HepG2 (cell line): ENCODE data around the gene PDE3B. TPM values are rescaled to one million over a fixed set of nuclear protein-coding genes. Genes with fewer than 3 reads are reported as not detected.

ENCODE experiments used
- FOXA1 ChIP-seq, 2 experiments: fragments of 450-650 bp in 1 of 2; sonication (generic) in 1 of 2; formaldehyde crosslinking in 1 of 2; IDR thresholded peaks; 2 replicates each; pipeline versions ENCODE4 v1.4.0 to v1.6.1; 2016 to 2020; ENCODE audit warnings: missing genetic modification reagents in 1 of 2
- MAF1 ChIP-seq: sonication (generic); formaldehyde crosslinking; IDR thresholded peaks from 2 replicates; pipeline ENCODE4 v1.5.0; 2020; ENCODE audit warnings: missing genetic modification reagents, borderline replicate concordance
- MZF1 ChIP-seq: sonication (generic); formaldehyde crosslinking; IDR thresholded peaks from 2 replicates; pipeline ENCODE4 v1.8.1; 2023; ENCODE audit warnings: mild to moderate bottlenecking, missing genetic modification reagents, borderline replicate concordance
- SOX13 ChIP-seq, 3 experiments: fragments of 450-650 bp in 1 of 3; sonication (generic) in 1 of 3; formaldehyde crosslinking in 1 of 3; IDR thresholded peaks in 2 of 3; conservative IDR thresholded peaks in 1 of 3; 2 replicates each; pipeline versions ENCODE4 v1.5.0 to v1.6.1; 2016 to 2020; ENCODE audit warnings: antibody characterized with exemption in 1 of 3, mild to moderate bottlenecking in 1 of 3, missing compliant biosample characterization in 1 of 3, missing genetic modification reagents in 1 of 3, moderate library complexity in 1 of 3
- ZNF383 ChIP-seq: sonication (generic); formaldehyde crosslinking; IDR thresholded peaks from 2 replicates; pipeline ENCODE4 v1.4.0; 2020; ENCODE audit warnings: missing genetic modification reagents, mild to moderate bottlenecking, borderline replicate concordance
- ZNF484 ChIP-seq: sonication (generic); formaldehyde crosslinking; IDR thresholded peaks from 2 replicates; pipeline ENCODE4 v1.5.1; 2020; ENCODE audit warnings: mild to moderate bottlenecking, low read depth, missing genetic modification reagents, borderline replicate concordance
- ZNF550 ChIP-seq: sonication (generic); formaldehyde crosslinking; IDR thresholded peaks from 2 replicates; pipeline ENCODE4 v1.4.0; 2020; ENCODE audit warnings: mild to moderate bottlenecking, missing genetic modification reagents, borderline replicate concordance
- ZNF589 ChIP-seq: sonication (generic); formaldehyde crosslinking; conservative IDR thresholded peaks from 2 replicates; pipeline ENCODE4 v1.8.0; 2022; ENCODE audit warnings: mild to moderate bottlenecking, moderate library complexity, missing genetic modification reagents
- polyA plus RNA-seq, 8 experiments: library from polyadenylated mRNA; depleted of rRNA in 3 of 8; stranded (reverse) in 7 of 8; unstranded in 1 of 8; fragments of >200 nt; fragmentation: Illumina TruSeq in 4 of 8; extraction: Trizol in 4 of 8; gene quantifications; 2 replicates each; pipeline versions ENCODE4 v1.2.1 to v1.2.3, GENCODE V29; 2011 to 2016; ENCODE audit warnings: low read depth in 4 of 8, missing spikeins in 1 of 8, mixed read lengths in 1 of 8; ENCODE audit not compliant: insufficient read depth in 1 of 8
- total RNA-seq, 5 experiments: library from RNA; depleted of rRNA; stranded (reverse); fragments of >200 nt; fragmentation: Illumina TruSeq; extraction: Trizol; gene quantifications; 2 replicates each; pipeline ENCODE4 v1.2.3, GENCODE V29; 2016; ENCODE audit warnings: low read depth in 1 of 5
- TF ChIP-seq, protein P1 (sequence below): sonication (generic); formaldehyde crosslinking; IDR thresholded peaks from 2 replicates; pipeline ENCODE4 v1.8.1; 2022; ENCODE audit warnings: low read depth, mild to moderate bottlenecking, missing genetic modification reagents
- TF ChIP-seq, protein P2 (sequence below): sonication (generic); formaldehyde crosslinking; IDR thresholded peaks from 2 replicates; pipeline ENCODE4 v1.4.0; 2020; ENCODE audit warnings: mild to moderate bottlenecking, missing genetic modification reagents
- TF ChIP-seq, protein P3 (sequence below), 2 experiments: fragments of 450-650 bp in 1 of 2; sonication (generic) in 1 of 2; formaldehyde crosslinking in 1 of 2; IDR thresholded peaks; 2 replicates each; pipeline versions ENCODE4 v1.6.1 to v1.8.0; 2016 to 2022; ENCODE audit warnings: antibody characterized with exemption in 1 of 2, mild to moderate bottlenecking in 1 of 2, missing genetic modification reagents in 1 of 2

PDE3B gene
- total and polyA plus RNA-seq, 2 of the 13 experiments (the other 11 are each of a cell fraction or from before 2014, with no cell fraction given): 14.1 to 26.5 TPM

DNA sequence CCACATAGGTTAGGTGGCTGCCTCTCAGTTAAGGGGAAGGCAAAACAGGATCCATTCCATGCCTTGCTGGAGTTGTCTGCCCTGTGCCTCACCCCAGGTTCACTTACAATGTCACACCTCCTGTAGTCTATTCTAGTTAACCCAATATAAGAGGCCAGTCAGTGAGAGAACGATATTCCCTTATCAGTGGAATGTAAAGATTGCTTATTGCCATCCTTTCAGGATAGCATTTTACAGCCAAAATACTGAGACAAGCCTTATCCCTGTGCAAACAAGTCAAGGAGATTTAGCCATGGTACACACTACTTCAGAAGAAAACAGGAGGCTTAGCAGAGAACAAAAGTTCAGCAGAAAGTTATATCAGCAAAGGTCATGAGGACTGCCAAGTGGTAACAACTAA is 242.9 kb downstream of the PDE3B start (continued):
- TF ChIP-seq, protein P1, sequence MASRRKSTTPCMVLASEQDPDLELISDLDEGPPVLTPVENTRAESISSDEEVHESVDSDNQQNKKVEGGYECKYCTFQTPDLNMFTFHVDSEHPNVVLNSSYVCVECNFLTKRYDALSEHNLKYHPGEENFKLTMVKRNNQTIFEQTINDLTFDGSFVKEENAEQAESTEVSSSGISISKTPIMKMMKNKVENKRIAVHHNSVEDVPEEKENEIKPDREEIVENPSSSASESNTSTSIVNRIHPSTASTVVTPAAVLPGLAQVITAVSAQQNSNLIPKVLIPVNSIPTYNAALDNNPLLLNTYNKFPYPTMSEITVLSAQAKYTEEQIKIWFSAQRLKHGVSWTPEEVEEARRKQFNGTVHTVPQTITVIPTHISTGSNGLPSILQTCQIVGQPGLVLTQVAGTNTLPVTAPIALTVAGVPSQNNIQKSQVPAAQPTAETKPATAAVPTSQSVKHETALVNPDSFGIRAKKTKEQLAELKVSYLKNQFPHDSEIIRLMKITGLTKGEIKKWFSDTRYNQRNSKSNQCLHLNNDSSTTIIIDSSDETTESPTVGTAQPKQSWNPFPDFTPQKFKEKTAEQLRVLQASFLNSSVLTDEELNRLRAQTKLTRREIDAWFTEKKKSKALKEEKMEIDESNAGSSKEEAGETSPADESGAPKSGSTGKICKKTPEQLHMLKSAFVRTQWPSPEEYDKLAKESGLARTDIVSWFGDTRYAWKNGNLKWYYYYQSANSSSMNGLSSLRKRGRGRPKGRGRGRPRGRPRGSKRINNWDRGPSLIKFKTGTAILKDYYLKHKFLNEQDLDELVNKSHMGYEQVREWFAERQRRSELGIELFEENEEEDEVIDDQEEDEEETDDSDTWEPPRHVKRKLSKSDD: no peak
- no peak for TF ChIP-seq SOX13 (IDR thresholded peaks at IDR 0.05)
- TF ChIP-seq SOX13 (CRISPR knock-in tag; conservative IDR thresholded peaks at IDR 0.05 in 1 of 2, IDR thresholded peaks at IDR 0.05 in 1 of 2): peak in 1 of 2 experiments; percentile 68; a peak in 2 of 4 replicates
- TF ChIP-seq, protein P2, sequence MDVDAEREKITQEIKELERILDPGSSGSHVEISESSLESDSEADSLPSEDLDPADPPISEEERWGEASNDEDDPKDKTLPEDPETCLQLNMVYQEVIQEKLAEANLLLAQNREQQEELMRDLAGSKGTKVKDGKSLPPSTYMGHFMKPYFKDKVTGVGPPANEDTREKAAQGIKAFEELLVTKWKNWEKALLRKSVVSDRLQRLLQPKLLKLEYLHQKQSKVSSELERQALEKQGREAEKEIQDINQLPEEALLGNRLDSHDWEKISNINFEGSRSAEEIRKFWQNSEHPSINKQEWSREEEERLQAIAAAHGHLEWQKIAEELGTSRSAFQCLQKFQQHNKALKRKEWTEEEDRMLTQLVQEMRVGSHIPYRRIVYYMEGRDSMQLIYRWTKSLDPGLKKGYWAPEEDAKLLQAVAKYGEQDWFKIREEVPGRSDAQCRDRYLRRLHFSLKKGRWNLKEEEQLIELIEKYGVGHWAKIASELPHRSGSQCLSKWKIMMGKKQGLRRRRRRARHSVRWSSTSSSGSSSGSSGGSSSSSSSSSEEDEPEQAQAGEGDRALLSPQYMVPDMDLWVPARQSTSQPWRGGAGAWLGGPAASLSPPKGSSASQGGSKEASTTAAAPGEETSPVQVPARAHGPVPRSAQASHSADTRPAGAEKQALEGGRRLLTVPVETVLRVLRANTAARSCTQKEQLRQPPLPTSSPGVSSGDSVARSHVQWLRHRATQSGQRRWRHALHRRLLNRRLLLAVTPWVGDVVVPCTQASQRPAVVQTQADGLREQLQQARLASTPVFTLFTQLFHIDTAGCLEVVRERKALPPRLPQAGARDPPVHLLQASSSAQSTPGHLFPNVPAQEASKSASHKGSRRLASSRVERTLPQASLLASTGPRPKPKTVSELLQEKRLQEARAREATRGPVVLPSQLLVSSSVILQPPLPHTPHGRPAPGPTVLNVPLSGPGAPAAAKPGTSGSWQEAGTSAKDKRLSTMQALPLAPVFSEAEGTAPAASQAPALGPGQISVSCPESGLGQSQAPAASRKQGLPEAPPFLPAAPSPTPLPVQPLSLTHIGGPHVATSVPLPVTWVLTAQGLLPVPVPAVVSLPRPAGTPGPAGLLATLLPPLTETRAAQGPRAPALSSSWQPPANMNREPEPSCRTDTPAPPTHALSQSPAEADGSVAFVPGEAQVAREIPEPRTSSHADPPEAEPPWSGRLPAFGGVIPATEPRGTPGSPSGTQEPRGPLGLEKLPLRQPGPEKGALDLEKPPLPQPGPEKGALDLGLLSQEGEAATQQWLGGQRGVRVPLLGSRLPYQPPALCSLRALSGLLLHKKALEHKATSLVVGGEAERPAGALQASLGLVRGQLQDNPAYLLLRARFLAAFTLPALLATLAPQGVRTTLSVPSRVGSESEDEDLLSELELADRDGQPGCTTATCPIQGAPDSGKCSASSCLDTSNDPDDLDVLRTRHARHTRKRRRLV (CRISPR knock-in tag): no peak
- no peak for TF ChIP-seq MAF1
- TF ChIP-seq, protein P3, sequence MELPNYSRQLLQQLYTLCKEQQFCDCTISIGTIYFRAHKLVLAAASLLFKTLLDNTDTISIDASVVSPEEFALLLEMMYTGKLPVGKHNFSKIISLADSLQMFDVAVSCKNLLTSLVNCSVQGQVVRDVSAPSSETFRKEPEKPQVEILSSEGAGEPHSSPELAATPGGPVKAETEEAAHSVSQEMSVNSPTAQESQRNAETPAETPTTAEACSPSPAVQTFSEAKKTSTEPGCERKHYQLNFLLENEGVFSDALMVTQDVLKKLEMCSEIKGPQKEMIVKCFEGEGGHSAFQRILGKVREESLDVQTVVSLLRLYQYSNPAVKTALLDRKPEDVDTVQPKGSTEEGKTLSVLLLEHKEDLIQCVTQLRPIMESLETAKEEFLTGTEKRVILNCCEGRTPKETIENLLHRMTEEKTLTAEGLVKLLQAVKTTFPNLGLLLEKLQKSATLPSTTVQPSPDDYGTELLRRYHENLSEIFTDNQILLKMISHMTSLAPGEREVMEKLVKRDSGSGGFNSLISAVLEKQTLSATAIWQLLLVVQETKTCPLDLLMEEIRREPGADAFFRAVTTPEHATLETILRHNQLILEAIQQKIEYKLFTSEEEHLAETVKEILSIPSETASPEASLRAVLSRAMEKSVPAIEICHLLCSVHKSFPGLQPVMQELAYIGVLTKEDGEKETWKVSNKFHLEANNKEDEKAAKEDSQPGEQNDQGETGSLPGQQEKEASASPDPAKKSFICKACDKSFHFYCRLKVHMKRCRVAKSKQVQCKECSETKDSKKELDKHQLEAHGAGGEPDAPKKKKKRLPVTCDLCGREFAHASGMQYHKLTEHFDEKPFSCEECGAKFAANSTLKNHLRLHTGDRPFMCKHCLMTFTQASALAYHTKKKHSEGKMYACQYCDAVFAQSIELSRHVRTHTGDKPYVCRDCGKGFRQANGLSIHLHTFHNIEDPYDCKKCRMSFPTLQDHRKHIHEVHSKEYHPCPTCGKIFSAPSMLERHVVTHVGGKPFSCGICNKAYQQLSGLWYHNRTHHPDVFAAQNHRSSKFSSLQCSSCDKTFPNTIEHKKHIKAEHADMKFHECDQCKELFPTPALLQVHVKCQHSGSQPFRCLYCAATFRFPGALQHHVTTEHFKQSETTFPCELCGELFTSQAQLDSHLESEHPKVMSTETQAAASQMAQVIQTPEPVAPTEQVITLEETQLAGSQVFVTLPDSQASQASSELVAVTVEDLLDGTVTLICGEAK (IDR thresholded peaks at IDR 0.05): no peak
- TF ChIP-seq, protein P3 (CRISPR knock-in tag; IDR thresholded peaks at IDR 0.05): no peak
- TF ChIP-seq FOXA1 (IDR thresholded peaks at IDR 0.05): no peak
- peak; percentile 71 for TF ChIP-seq FOXA1 (CRISPR knock-in tag; IDR thresholded peaks at IDR 0.05)
- no peak for TF ChIP-seq MZF1 (CRISPR knock-in tag)
- no peak for TF ChIP-seq ZNF589 (CRISPR knock-in tag)
- TF ChIP-seq ZNF383 (CRISPR knock-in tag): no peak
- TF ChIP-seq ZNF550 (CRISPR knock-in tag): no peak
- TF ChIP-seq ZNF484 (CRISPR knock-in tag): no peak
